Body of pancreas (tissue), 4 donors: Measurements from ENCODE around the gene NR3C2.

Experiments used
- POLR2A ChIP-seq, 3 donors: fragments of 450-650 bp; IDR thresholded peaks; one replicate each; pipeline ENCODE4 v1.6.1; 2016; ENCODE audit warnings: antibody characterized with exemption in 3 of 3, mild to moderate bottlenecking in 2 of 3
- TF ChIP-seq, protein P1 (sequence below), 7 experiments: fragments of 450-650 bp in 4 of 7; fragments of 200-600 bp in 3 of 7; sonication (generic) in 3 of 7; IDR thresholded peaks; one replicate each; pipeline ENCODE4 v1.5.1; 2016 to 2019; ENCODE audit warnings: antibody characterized with exemption in 7 of 7

DNA sequence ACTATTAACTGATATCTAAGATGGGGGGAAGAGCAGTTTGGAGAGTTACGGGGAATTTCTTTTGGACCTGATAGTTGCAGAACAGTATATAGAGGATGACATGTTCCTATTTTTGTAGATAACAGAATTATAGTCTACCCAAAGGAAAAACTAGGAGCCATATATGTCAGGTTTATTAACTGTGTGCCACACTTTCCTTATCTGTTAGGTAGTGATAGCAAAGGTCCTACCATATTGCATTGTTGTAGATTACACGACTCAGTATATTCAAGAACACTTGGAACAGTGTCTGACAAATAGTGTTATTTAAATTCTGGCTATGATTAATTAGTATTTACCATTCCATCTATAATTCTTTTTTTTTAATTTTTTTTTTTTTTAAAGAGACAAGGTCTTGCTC is 175.3 kb downstream of the NR3C2 start:
- TF ChIP-seq POLR2A (IDR thresholded peaks at IDR 0.05): no peak
- TF ChIP-seq, protein P1, sequence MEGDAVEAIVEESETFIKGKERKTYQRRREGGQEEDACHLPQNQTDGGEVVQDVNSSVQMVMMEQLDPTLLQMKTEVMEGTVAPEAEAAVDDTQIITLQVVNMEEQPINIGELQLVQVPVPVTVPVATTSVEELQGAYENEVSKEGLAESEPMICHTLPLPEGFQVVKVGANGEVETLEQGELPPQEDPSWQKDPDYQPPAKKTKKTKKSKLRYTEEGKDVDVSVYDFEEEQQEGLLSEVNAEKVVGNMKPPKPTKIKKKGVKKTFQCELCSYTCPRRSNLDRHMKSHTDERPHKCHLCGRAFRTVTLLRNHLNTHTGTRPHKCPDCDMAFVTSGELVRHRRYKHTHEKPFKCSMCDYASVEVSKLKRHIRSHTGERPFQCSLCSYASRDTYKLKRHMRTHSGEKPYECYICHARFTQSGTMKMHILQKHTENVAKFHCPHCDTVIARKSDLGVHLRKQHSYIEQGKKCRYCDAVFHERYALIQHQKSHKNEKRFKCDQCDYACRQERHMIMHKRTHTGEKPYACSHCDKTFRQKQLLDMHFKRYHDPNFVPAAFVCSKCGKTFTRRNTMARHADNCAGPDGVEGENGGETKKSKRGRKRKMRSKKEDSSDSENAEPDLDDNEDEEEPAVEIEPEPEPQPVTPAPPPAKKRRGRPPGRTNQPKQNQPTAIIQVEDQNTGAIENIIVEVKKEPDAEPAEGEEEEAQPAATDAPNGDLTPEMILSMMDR (IDR thresholded peaks at IDR 0.05): no peak
